Measurements from ENCODE around the gene KCNG3.

The KCNG3 gene

GRCh38 chr2:42493468-42494354 is at the start of gene KCNG3:
Gene KCNG3 (minus strand): TSS chr2:42493982. CDS start chr2:42493501, 481 bp downstream.
- peak; percentile 67 for DNase-seq

GRCh38 chr2:42542871-42543270 is 49.1 kb upstream of the KCNG3 start:
- DNase-seq = no peak

- no peak for DNase-seq
Measured at GRCh38 chr2:42537493-42537892, 43.7 kb upstream of the KCNG3 start.

- DNase-seq = no peak
Measured at GRCh38 chr2:42532397-42532796, 38.6 kb upstream of the KCNG3 start.

- DNase-seq = no peak
Measured at GRCh38 chr2:42523341-42523740, 29.6 kb upstream of the KCNG3 start.

GRCh38 chr2:42522035-42522434 is 28.3 kb upstream of the KCNG3 start:
- DNase-seq = no peak

- no peak for DNase-seq
Measured at GRCh38 chr2:42519624-42520023, 25.8 kb upstream of the KCNG3 start.

- no peak for DNase-seq
Measured at GRCh38 chr2:42516418-42516901, 22.7 kb upstream of the KCNG3 start.

GRCh38 chr2:42513252-42513918 is 19.6 kb upstream of the KCNG3 start:
- no peak for DNase-seq

- no peak for DNase-seq
Measured at GRCh38 chr2:42510608-42511243, 16.9 kb upstream of the KCNG3 start.

- DNase-seq = no peak
Measured at GRCh38 chr2:42510191-42510590, 16.4 kb upstream of the KCNG3 start.

- no peak for DNase-seq
Measured at GRCh38 chr2:42504364-42505230, 10.8 kb upstream of the KCNG3 start.

- no peak for DNase-seq
Measured at GRCh38 chr2:42503291-42503690, 9.5 kb upstream of the KCNG3 start.

- no peak for DNase-seq
Measured at GRCh38 chr2:42498497-42498896, 4.7 kb upstream of the KCNG3 start.

GRCh38 chr2:42495611-42496010 is 1.8 kb upstream of the KCNG3 start:
- DNase-seq = no peak

- DNase-seq = no peak
Measured at GRCh38 chr2:42495234-42495581, 1.4 kb upstream of the KCNG3 start.

GRCh38 chr2:42494355-42495233 is 812 bp upstream of the KCNG3 start:
- DNase-seq = peak; percentile 81

GRCh38 chr2:42492691-42493467 is 903 bp downstream of the KCNG3 start:
- DNase-seq = peak; percentile 35

- DNase-seq = no peak
Measured at GRCh38 chr2:42488297-42488696, 5.5 kb downstream of the KCNG3 start.

- no peak for DNase-seq
Measured at GRCh38 chr2:42486145-42486906, 7.5 kb downstream of the KCNG3 start.

Measured in femur (tissue), 1 donor.